ENCODE measurements around the gene FLRT1.

The FLRT1 gene

DNA sequence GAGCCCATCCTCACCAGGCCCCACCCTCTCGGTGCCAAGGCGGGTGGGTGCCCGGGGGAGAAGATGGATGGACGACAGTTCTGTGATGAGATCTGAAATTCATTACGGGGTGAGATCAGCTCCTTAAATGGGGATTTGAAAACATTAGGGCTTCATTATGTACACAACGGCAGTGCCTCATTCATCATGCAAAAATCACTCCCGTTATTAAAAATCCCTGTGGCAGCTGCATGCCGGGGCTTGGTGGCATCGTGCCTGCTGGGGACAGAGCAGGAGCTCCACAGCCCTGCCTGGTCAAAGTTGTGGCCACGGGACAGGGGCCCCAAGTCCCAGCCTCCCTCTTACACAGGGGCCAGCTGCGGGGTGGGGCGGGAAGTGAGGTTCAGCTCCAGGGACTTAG, 29.3 kb upstream of the FLRT1 start:
- no peak for DNase-seq

GRCh38 chr11:64007160-64007628, 28.5 kb upstream of the FLRT1 start:
- no peak for DNase-seq

DNA sequence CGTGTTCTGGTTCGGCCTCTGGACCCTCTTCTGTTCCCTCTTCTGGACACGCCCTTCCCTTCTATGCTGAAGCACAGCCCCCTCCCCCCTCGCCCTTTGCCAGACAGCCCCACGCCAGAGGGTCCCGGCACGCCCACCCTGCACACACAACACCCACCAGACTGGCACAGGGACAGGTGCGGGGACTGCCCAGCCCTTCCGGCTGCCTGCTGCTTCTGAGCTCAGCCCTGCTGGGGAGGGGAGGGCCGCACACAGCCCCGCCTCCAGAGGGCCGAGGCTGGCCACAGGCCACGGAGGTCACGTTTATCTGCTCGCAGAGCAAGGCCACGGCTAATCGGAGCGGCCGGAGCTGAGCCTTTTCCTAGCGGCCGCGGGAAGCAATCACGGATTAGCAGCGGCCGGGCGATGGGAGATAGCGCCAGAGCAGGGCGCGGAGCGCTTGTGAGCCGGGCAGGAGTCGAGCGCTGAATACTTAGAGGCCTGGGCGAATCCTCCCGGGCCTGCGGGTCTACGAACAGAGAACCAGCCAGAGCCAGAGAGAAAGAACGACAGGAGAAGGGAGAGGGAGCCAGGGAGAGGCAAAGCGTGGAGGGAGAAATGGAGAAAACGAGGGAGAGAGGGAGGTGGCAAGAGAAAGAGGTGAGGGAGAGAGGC, 28.0 kb upstream of the FLRT1 start:
- DNase-seq, result no peak

- no peak for DNase-seq
Measured at GRCh38 chr11:64008283-64008913, 27.3 kb upstream of the FLRT1 start.

DNA sequence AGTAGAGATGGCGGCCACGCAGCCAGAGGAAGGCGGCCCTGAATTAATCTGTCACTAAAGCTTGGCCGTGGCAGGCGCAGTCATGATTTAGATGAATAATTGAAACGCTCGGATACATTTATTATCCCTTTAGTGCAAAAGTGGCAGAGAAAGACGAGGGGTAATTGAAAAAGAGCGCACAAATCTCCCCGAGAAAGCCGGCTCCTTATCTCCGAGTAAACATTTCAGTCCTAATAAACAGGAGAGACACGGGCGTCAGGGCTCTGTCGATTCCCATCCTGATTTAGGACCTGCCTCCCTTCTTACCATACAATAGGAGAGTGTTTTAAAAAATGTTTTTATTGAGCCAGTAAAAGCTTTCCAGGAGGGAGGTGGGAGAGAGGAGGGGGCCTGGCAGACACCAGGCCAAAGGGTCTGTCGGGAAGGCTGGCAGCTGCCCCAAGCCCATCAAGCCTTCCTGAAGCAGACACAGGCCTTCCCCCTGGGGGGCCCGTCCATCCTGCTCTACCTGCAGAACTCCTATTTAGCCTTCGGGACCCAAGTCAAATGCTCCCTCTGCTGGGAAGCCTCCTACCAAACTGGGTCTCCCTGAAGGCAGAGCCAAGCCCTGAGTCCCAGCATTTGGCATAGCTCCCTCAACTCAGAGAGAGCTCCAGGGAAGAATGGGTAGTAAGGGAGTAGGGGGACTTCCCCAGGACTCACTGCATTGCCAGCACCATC, 26.7 kb upstream of the FLRT1 start:
- no peak for DNase-seq

DNA sequence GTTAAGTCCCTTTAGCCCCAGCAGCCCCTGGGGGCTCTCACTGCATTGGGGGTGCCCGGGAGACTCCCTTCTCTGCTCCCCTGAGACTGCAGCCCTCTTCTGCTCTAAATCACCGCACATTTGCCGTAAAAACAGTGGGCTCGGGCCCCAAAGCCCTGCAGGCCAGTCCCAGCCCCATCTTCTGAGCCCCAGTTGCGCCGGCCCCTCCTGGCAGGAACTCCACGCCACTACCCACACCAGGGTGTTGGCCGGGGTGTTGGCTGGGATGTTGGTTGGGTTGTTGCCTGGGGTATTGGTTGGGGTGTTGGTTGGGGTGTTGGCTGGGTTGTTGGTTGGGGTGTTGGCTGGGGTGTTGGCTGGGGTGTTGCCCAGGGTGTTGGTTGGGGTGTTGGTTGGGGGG, 26.0 kb upstream of the FLRT1 start:
- no peak for DNase-seq

DNA sequence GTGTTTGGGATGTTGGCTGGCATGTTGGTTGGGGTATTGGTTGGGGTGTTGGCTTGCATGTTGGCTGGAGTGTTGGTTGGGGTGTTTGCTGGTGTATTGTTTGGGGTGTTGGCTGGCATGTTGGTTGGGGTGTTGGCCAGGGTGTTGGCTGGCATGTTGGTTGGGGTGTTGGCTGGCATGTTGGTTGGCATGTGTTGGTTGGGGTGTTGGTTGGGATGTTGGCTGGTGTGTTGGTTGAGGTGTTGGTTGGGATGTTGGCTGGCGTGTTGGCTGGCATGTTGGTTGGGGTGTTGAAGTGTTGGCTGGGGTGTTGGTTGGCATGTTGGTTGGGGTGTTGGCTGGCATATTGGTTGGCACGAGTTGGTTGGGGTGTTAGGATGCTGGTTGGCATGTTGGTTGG, 24.9 kb upstream of the FLRT1 start:
- DNase-seq, result no peak

- no peak for DNase-seq
Measured at GRCh38 chr11:64011371-64011770, 24.4 kb upstream of the FLRT1 start.

- DNase-seq, result no peak
Measured at GRCh38 chr11:64013141-64013896, 22.4 kb upstream of the FLRT1 start.

- DNase-seq, result no peak
Measured at GRCh38 chr11:64014356-64014755, 21.4 kb upstream of the FLRT1 start.

- DNase-seq, result no peak
Measured at GRCh38 chr11:64015510-64015909, 20.2 kb upstream of the FLRT1 start.

GRCh38 chr11:64015935-64016845, 19.5 kb upstream of the FLRT1 start:
- DNase-seq, result no peak

DNA sequence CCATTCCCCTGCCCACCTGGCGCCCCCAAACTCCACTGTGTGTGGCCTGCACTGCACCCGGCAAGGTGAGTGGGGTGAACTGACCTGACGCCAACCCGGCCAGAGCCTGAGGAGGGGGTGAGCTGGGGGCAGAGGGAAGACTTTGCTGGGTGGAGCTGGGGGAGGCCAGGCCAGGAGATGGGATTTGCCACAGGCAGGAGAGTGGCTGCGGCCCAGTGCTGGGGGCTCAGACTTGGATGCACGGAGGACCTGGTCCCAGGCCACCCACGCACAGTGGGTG, 17.8 kb upstream of the FLRT1 start:
- no peak for DNase-seq

GRCh38 chr11:64018310-64018709, 17.4 kb upstream of the FLRT1 start:
- DNase-seq, result no peak

GRCh38 chr11:64019106-64020037, 16.4 kb upstream of the FLRT1 start:
- DNase-seq, result no peak

GRCh38 chr11:64020976-64021756, 14.6 kb upstream of the FLRT1 start:
- no peak for DNase-seq

- DNase-seq, result no peak
Measured at GRCh38 chr11:64021757-64022093, 14.0 kb upstream of the FLRT1 start.

- no peak for DNase-seq
Measured at GRCh38 chr11:64022125-64022784, 13.5 kb upstream of the FLRT1 start.

GRCh38 chr11:64023712-64024710, 11.7 kb upstream of the FLRT1 start:
- no peak for DNase-seq

All from cerebellar nuclear complex (tissue), 1 donor.